SK-N-SH (cell line): Measurements from ENCODE around the gene MEG3. TPM values are rescaled to one million over a fixed set of nuclear protein-coding genes. Genes with fewer than 3 reads are reported as not detected.

Experiments
- CTCF ChIA-PET: fragments of 300-600, 350-600 bp; formaldehyde crosslinking; extraction: SDS; loops from one replicate; lab custom pipeline; 2021; lab: Yijun Ruan, JAX
- POLR2A ChIA-PET: fragments of 350-600 bp; sonication (Branson Sonifier 250); formaldehyde crosslinking; extraction: SDS; loops from one replicate; lab custom pipeline; 2020; ENCODE audit warnings: antibody characterized with exemption, inconsistent platforms; lab: Yijun Ruan, JAX
- DNase-seq: peaks from one replicate; pipeline ENCODE4 v3.0.0; 2012
- H2AFZ ChIP-seq: fragments of 200-600 bp; sonication (generic); 2 replicates; pipeline ENCODE4 v1.8.1; 2016; ENCODE audit warnings: antibody characterized with exemption, mild to moderate bottlenecking, low read depth
- H3F3A ChIP-seq: fragments of 200-600 bp; sonication (generic); replicated peaks from 2 replicates; pipeline ENCODE3; 2016; ENCODE audit warnings: antibody characterized with exemption, mild to moderate bottlenecking; ENCODE audit not compliant: insufficient read depth
- H3K27ac ChIP-seq, 2 experiments: fragments of 200-500 bp in 1 of 2; fragments of 200-600 bp in 1 of 2; sonication (Bioruptor generic) in 1 of 2; sonication (generic), shearing (Covaris generic) in 1 of 2; 2 replicates each; pipeline versions ENCODE4 v1.5.1 to v1.6.1; 2014 to 2016; ENCODE audit warnings: low read depth in 2 of 2, inconsistent platforms in 1 of 2, low read length in 1 of 2, mild to moderate bottlenecking in 1 of 2, mixed read lengths in 1 of 2
- H3K27me3 ChIP-seq: fragments of 200-600 bp; sonication (generic), shearing (Covaris generic); 2 replicates; pipeline ENCODE4 v1.6.1; 2016; ENCODE audit warnings: mixed run types; ENCODE audit not compliant: insufficient read depth
- H3K36me3 ChIP-seq, 2 experiments: fragments of 200-500 bp in 1 of 2; fragments of 200-600 bp in 1 of 2; sonication (Bioruptor generic) in 1 of 2; sonication (generic) in 1 of 2; replicated peaks in 1 of 2; 2 replicates each; pipeline versions ENCODE3 to v1.5.1; 2014 to 2016; ENCODE audit warnings: low read length in 1 of 2, mild to moderate bottlenecking in 1 of 2; ENCODE audit not compliant: insufficient read depth in 2 of 2, control insufficient read depth in 1 of 2
- H3K4me1 ChIP-seq, 2 experiments: fragments of 200-500 bp in 1 of 2; fragments of 200-600 bp in 1 of 2; sonication (Bioruptor generic) in 1 of 2; sonication (generic), shearing (Covaris generic) in 1 of 2; 2 replicates each; pipeline versions ENCODE4 v1.5.1 to v1.6.1; 2014 to 2016; ENCODE audit warnings: low read depth in 1 of 2, low read length in 1 of 2, mixed run types in 1 of 2; ENCODE audit not compliant: insufficient read depth in 2 of 2, control insufficient read depth in 1 of 2
- H3K4me2 ChIP-seq: fragments of 200-600 bp; sonication (generic), shearing (Covaris generic); 2 replicates; pipeline ENCODE4 v1.6.1; 2017; ENCODE audit warnings: mixed run types
- H3K4me3 ChIP-seq, 2 experiments: fragments of 200-500 bp in 1 of 2; fragments of 200-600 bp in 1 of 2; sonication (Bioruptor generic) in 1 of 2; sonication (generic), shearing (Covaris generic) in 1 of 2; 2 replicates each; pipeline versions ENCODE4 v1.5.1 to v1.8.1; 2014 to 2016; ENCODE audit warnings: low read depth in 2 of 2, inconsistent platforms in 1 of 2, low read length in 1 of 2, mild to moderate bottlenecking in 1 of 2, mixed read lengths in 1 of 2, moderate library complexity in 1 of 2
- H3K79me2 ChIP-seq: fragments of 200-600 bp; sonication (generic); 2 replicates; pipeline ENCODE4 v1.8.1; 2017; ENCODE audit warnings: mild to moderate bottlenecking; ENCODE audit not compliant: insufficient read depth
- H3K9ac ChIP-seq: fragments of 200-600 bp; sonication (generic); 2 replicates; pipeline ENCODE4 v1.6.1; 2017; ENCODE audit warnings: mixed run types
- H3K9me2 ChIP-seq: fragments of 200-600 bp; sonication (generic); 2 replicates; pipeline ENCODE4 v1.6.1; 2017; ENCODE audit warnings: mixed run types
- H3K9me3 ChIP-seq: fragments of 200-600 bp; sonication (generic); 2 replicates; pipeline ENCODE4 v1.6.1; 2017; ENCODE audit warnings: mixed run types, mild to moderate bottlenecking, moderate library complexity
- H4K20me1 ChIP-seq: fragments of 200-600 bp; sonication (generic); 2 replicates; pipeline ENCODE4 v1.6.1; 2017; ENCODE audit warnings: mild to moderate bottlenecking, mixed run types; ENCODE audit not compliant: insufficient read depth
- ELF1 ChIP-seq: IDR thresholded peaks from 2 replicates; pipeline ENCODE4 v1.4.0; 2012
- FOXJ3 ChIP-seq: sonication (generic); formaldehyde crosslinking; IDR thresholded peaks from 2 replicates; pipeline ENCODE4 v1.5.1; 2020; ENCODE audit warnings: mild to moderate bottlenecking, missing genetic modification reagents
- FOXM1 ChIP-seq: IDR thresholded peaks from 2 replicates; pipeline ENCODE4 v1.4.0; 2012; ENCODE audit warnings: low read depth, mild to moderate bottlenecking
- MXI1 ChIP-seq: IDR thresholded peaks from 2 replicates; pipeline ENCODE4 v1.6.1; 2012; ENCODE audit warnings: mild to moderate bottlenecking, low read depth, low read length, improper control_type of control experiment
- REST ChIP-seq: IDR thresholded peaks from 2 replicates; pipeline ENCODE4 v1.6.1; 2012; ENCODE audit warnings: mild to moderate bottlenecking, low read depth, low read length, moderate library complexity
- SIN3A ChIP-seq: IDR thresholded peaks from 2 replicates; pipeline ENCODE4 v1.6.1; 2012; ENCODE audit warnings: low read depth, mild to moderate bottlenecking, low read length, moderate library complexity, borderline replicate concordance
- TAF1 ChIP-seq: IDR thresholded peaks from 2 replicates; pipeline ENCODE4 v1.6.1; 2012; ENCODE audit warnings: low read depth, mild to moderate bottlenecking, low read length, moderate library complexity, borderline replicate concordance
- WGBS: methylation state at CpG from one replicate; pipeline ENCODE4 v1.1.6; 2017; ENCODE audit warnings: low lambda C conversion rate; 5-methylcytosine and 5-hydroxymethylcytosine counted together
- polyA plus RNA-seq, 3 experiments: library from polyadenylated mRNA; depleted of rRNA; stranded (reverse); fragments of >200 nt; gene quantifications; 2 replicates each; pipeline ENCODE4 v1.2.3, GENCODE V29; 2012

MEG3 gene
- polyA plus RNA-seq, 1 of the 3 experiments (the other 2 are of a cell fraction), result not detected

GRCh38 chr14:100776681-100777365, 49.1 kb upstream of the MEG3 start:
- peaks cover 0 to 92% of the 10 kb centered on the region in 2 experiments; a peak in 2 of 4 replicates for H3K4me1 ChIP-seq
- no peak overlapping the region for H3K9ac ChIP-seq
- no peaks in the 10 kb centered on the region for H3K9me3 ChIP-seq
- POLR2A ChIA-PET, result interaction anchor here (0.6 to 2.4 kb wide), 14 partner anchors 40 to 354 kb away, joined by 3 to 14 read pairs (median 5); no protein-coding TSS in a partner anchor
- no peak overlapping the region for H3K4me2 ChIP-seq
- no peaks in the 10 kb centered on the region for H3K36me3 ChIP-seq
- H3K9me2 ChIP-seq, result no peaks in the 10 kb centered on the region
- TF ChIP-seq MXI1 (no peak), REST (no peak), ELF1 (no peak), SIN3A (no peak), TAF1 (no peak)
- TF ChIP-seq, all 33 proteins: peak for 0
- 45% methylated on average over 14 of the region's 14 CpGs for WGBS
- H3F3A ChIP-seq, result no peaks in the 10 kb centered on the region
- DNase-seq, result no peak
- no peaks in the 10 kb centered on the region for H3K79me2 ChIP-seq
- CTCF ChIA-PET, result interaction anchor here (1.0 to 1.7 kb wide), 5 partner anchors 104 to 351 kb away, joined by 3 to 10 read pairs (median 3); no protein-coding TSS in a partner anchor
- no peaks in the 10 kb centered on the region for H3K27me3 ChIP-seq
- no peak overlapping the region for H3K4me3 ChIP-seq
- no peaks in the 10 kb centered on the region for H4K20me1 ChIP-seq
- peak overlapping the region in 1 of 2 experiments; percentile 100; a peak in 2 of 4 replicates for H3K27ac ChIP-seq
- H2AFZ ChIP-seq, result no peak overlapping the region

GRCh38 chr14:100777366-100777817, 48.5 kb upstream of the MEG3 start:
- DNase-seq, result no peak
- peaks cover 0 to 92% of the 10 kb centered on the region in 2 experiments; a peak in 2 of 4 replicates for H3K4me1 ChIP-seq
- H4K20me1 ChIP-seq, result no peaks in the 10 kb centered on the region
- ChIA-PET POLR2A (interaction anchor here (0.6 to 2.4 kb wide), 16 partner anchors 45 to 354 kb away, joined by 3 to 14 read pairs (median 5); no protein-coding TSS in a partner anchor), CTCF (interaction anchor here (1.0 to 1.7 kb wide), 4 partner anchors 105 to 351 kb away, joined by 3 to 10 read pairs (median 4); no protein-coding TSS in a partner anchor)
- 30% methylated on average over 11 of the region's 11 CpGs for WGBS
- no peaks in the 10 kb centered on the region for H3K9me2 ChIP-seq
- no peaks in the 10 kb centered on the region for H3F3A ChIP-seq
- no peak overlapping the region for H2AFZ ChIP-seq
- H3K9me3 ChIP-seq, result no peaks in the 10 kb centered on the region
- no peaks in the 10 kb centered on the region for H3K36me3 ChIP-seq
- TF ChIP-seq FOXM1 (no peak), FOXJ3 (CRISPR knock-in tag) (0 out of 2 replicates have a peak, but pooled peaks have one; percentile 43)
- peak overlapping the region in 1 of 2 experiments; percentile 100; a peak in 2 of 4 replicates for H3K27ac ChIP-seq
- H3K27me3 ChIP-seq, result no peaks in the 10 kb centered on the region
- H3K4me2 ChIP-seq, result no peak overlapping the region
- H3K4me3 ChIP-seq, result no peak overlapping the region
- no peaks in the 10 kb centered on the region for H3K79me2 ChIP-seq
- H3K9ac ChIP-seq, result no peak overlapping the region
